Midbrain (tissue), 1 donor: Measurements from ENCODE around the gene TRAM2.

Experiments
- DNase-seq: peaks from one replicate; lab custom pipeline; 2025; lab: John Stamatoyannopoulos, UW

Gene TRAM2

GRCh38 chr6:52545406-52546119 lies 31.3 kb downstream of the TRAM2 start:
- no peak for DNase-seq

- no peak for DNase-seq
These were observed 32.1 kb downstream of the TRAM2 start for GRCh38 chr6:52544602-52545405.

- DNase-seq: no peak
These were observed 32.9 kb downstream of the TRAM2 start for GRCh38 chr6:52543729-52544601.

- no peak for DNase-seq
These were observed 33.6 kb downstream of the TRAM2 start for GRCh38 chr6:52543262-52543661.

- DNase-seq: no peak
These were observed 35.7 kb downstream of the TRAM2 start for GRCh38 chr6:52541135-52541534.

GRCh38 chr6:52540286-52540902 lies 36.5 kb downstream of the TRAM2 start:
- DNase-seq: no peak

- DNase-seq: no peak
These were observed 37.3 kb downstream of the TRAM2 start for GRCh38 chr6:52539607-52540006.

- no peak for DNase-seq
These were observed 37.9 kb downstream of the TRAM2 start for GRCh38 chr6:52538901-52539354.

- DNase-seq: no peak
These were observed 38.5 kb downstream of the TRAM2 start for GRCh38 chr6:52538252-52538900.

GRCh38 chr6:52537001-52537753 lies 39.7 kb downstream of the TRAM2 start:
- DNase-seq: no peak

GRCh38 chr6:52536424-52536916 lies 40.4 kb downstream of the TRAM2 start:
- DNase-seq: no peak

GRCh38 chr6:52535711-52536423 lies 41.0 kb downstream of the TRAM2 start:
- DNase-seq: no peak

- DNase-seq: no peak
These were observed 41.9 kb downstream of the TRAM2 start for GRCh38 chr6:52534966-52535390.

- DNase-seq: no peak
These were observed 42.5 kb downstream of the TRAM2 start for GRCh38 chr6:52534363-52534762.

- DNase-seq: no peak
These were observed 43.4 kb downstream of the TRAM2 start for GRCh38 chr6:52533491-52533890.

GRCh38 chr6:52532457-52532856 lies 44.4 kb downstream of the TRAM2 start:
- DNase-seq: no peak

- DNase-seq: no peak
These were observed 45.0 kb downstream of the TRAM2 start for GRCh38 chr6:52531834-52532233.

- no peak for DNase-seq
These were observed 45.5 kb downstream of the TRAM2 start for GRCh38 chr6:52531396-52531795.

- no peak for DNase-seq
These were observed 46.5 kb downstream of the TRAM2 start for GRCh38 chr6:52530351-52530750.

- DNase-seq: no peak
These were observed 47.5 kb downstream of the TRAM2 start for GRCh38 chr6:52529311-52529710.
